Astrocyte of the cerebellum (primary cell): Measurements from ENCODE around the gene PSMD7.
"Not testable (repeated sequence)": the region's sequence is repeated elsewhere in the genome, so short reads cannot be mapped to it uniquely, and the experiment has no call there.

Source experiments
- DNase-seq: peaks from one replicate; pipeline ENCODE4 v3.0.0-alpha.2; 2011; ENCODE audit warnings: low read depth
- H3K4me3 ChIP-seq: 2 replicates; pipeline ENCODE4 v1.5.1; 2011; ENCODE audit warnings: mild to moderate bottlenecking, low read depth, low read length, moderate library complexity
- CTCF ChIP-seq: IDR thresholded peaks from 2 replicates; pipeline ENCODE4 v1.5.1; 2012; ENCODE audit warnings: low read length, low read depth, moderate library complexity, mild to moderate bottlenecking; ENCODE audit errors: missing control alignments
- in situ Hi-C: cut with HindIII; loops from 2 replicates; pipeline ENCODE4 v1.10.0; 2017; ENCODE audit warnings: low sequenced_read_pairs

Gene PSMD7

GRCh38 chr16:74309789-74310781, 13.5 kb downstream of the PSMD7 start:
- in situ Hi-C loops: no loop called here
- H3K4me3 ChIP-seq: no peak overlapping the region
- TF ChIP-seq CTCF: peak; percentile 78
- peak; percentile 36 for DNase-seq

- no peak overlapping the region for H3K4me3 ChIP-seq
- in situ Hi-C loops: no loop called here
- no peak for DNase-seq
- no peak for TF ChIP-seq CTCF
These were observed 18.4 kb downstream of the PSMD7 start for GRCh38 chr16:74315059-74315458.

GRCh38 chr16:74320707-74321106, 24.1 kb downstream of the PSMD7 start:
- in situ Hi-C loops: no loop called here
- no peak for DNase-seq
- no peak overlapping the region for H3K4me3 ChIP-seq
- TF ChIP-seq CTCF: no peak

GRCh38 chr16:74321356-74321755, 24.7 kb downstream of the PSMD7 start:
- no peak for TF ChIP-seq CTCF
- H3K4me3 ChIP-seq: no peak overlapping the region
- in situ Hi-C loops: no loop called here
- no peak for DNase-seq

- no peak overlapping the region for H3K4me3 ChIP-seq
- in situ Hi-C loops: no loop called here
- no peak for TF ChIP-seq CTCF
- no peak for DNase-seq
These were observed 25.7 kb downstream of the PSMD7 start for GRCh38 chr16:74322301-74322710.

- DNase-seq, in situ Hi-C loops, H3K4me3 ChIP-seq: not testable (repeated sequence)
These were observed 28.2 kb downstream of the PSMD7 start for GRCh38 chr16:74324777-74325176.

- no peak overlapping the region for H3K4me3 ChIP-seq
- no peak for TF ChIP-seq CTCF
- DNase-seq: no peak
- in situ Hi-C loops: no loop called here
These were observed 29.0 kb downstream of the PSMD7 start for GRCh38 chr16:74325641-74326040.

- H3K4me3 ChIP-seq, DNase-seq, in situ Hi-C loops: not testable (repeated sequence)
These were observed 31.7 kb downstream of the PSMD7 start for GRCh38 chr16:74328346-74328745.

GRCh38 chr16:74332469-74332868, 35.9 kb downstream of the PSMD7 start:
- DNase-seq, H3K4me3 ChIP-seq, in situ Hi-C loops: not testable (repeated sequence)

- DNase-seq, in situ Hi-C loops, H3K4me3 ChIP-seq: not testable (repeated sequence)
These were observed 40.9 kb downstream of the PSMD7 start for GRCh38 chr16:74337506-74337905.

- in situ Hi-C loops, DNase-seq, H3K4me3 ChIP-seq: not testable (repeated sequence)
These were observed 42.6 kb downstream of the PSMD7 start for GRCh38 chr16:74339226-74339625.
